HepG2 (cell line): ENCODE results near the gene PDE4D.

Experiments used
- ARNT ChIP-seq: fragments of 450-650 bp; IDR thresholded peaks from 2 replicates; pipeline ENCODE4 v1.6.1; 2017
- EHMT2 ChIP-seq: fragments of 200-600 bp; sonication (generic); IDR thresholded peaks from 2 replicates; pipeline ENCODE4 v1.7.0; 2017; ENCODE audit warnings: antibody characterized with exemption, low read depth, low read length, borderline replicate concordance
- EP300 ChIP-seq, 3 experiments: sonication (generic) in 1 of 3; formaldehyde crosslinking in 1 of 3; IDR thresholded peaks; 2 replicates each; pipeline versions ENCODE4 v1.5.1 to v1.6.1; 2011 to 2020; ENCODE audit warnings: low read depth in 2 of 3, low read length in 2 of 3, borderline replicate concordance in 1 of 3, improper control_type of control experiment in 1 of 3, mild to moderate bottlenecking in 1 of 3, missing genetic modification reagents in 1 of 3, moderate library complexity in 1 of 3
- FOXJ3 ChIP-seq: sonication (generic); formaldehyde crosslinking; IDR thresholded peaks from 2 replicates; pipeline ENCODE4 v1.4.0; 2020; ENCODE audit warnings: missing genetic modification reagents, mild to moderate bottlenecking, borderline replicate concordance
- FOXP1 ChIP-seq, 2 experiments: fragments of 450-650 bp in 1 of 2; IDR thresholded peaks; 2 replicates each; pipeline ENCODE4 v1.6.1; 2017 to 2018; ENCODE audit warnings: antibody characterized with exemption in 1 of 2
- HMGA1 ChIP-seq: sonication (generic); formaldehyde crosslinking; conservative IDR thresholded peaks from 2 replicates; pipeline ENCODE4 v1.4.0; 2020; ENCODE audit warnings: missing genetic modification reagents
- JUNB ChIP-seq: sonication (generic); formaldehyde crosslinking; IDR thresholded peaks from 2 replicates; pipeline ENCODE4 v1.8.0; 2022; ENCODE audit warnings: missing genetic modification reagents, mild to moderate bottlenecking, borderline replicate concordance
- POGK ChIP-seq: sonication (generic); formaldehyde crosslinking; conservative IDR thresholded peaks from 2 replicates; pipeline ENCODE4 v1.8.0; 2022; ENCODE audit warnings: mild to moderate bottlenecking, moderate library complexity, missing genetic modification reagents
- ZNF10 ChIP-seq: sonication (generic); formaldehyde crosslinking; IDR thresholded peaks from 2 replicates; pipeline ENCODE4 v1.4.0; 2020; ENCODE audit warnings: mild to moderate bottlenecking, low read depth, missing genetic modification reagents, borderline replicate concordance
- ZNF768 ChIP-seq: sonication (generic); formaldehyde crosslinking; IDR thresholded peaks from 2 replicates; pipeline ENCODE4 v1.4.0; 2020; ENCODE audit warnings: missing genetic modification reagents

- TF ChIP-seq ZNF10 (CRISPR knock-in tag) (no peak), JUNB (CRISPR knock-in tag) (no peak), FOXJ3 (no peak), FOXP1 (IDR thresholded peaks at IDR 0.05) (no peak), FOXP1 (CRISPR knock-in tag; IDR thresholded peaks at IDR 0.05) (no peak), ZNF768 (CRISPR knock-in tag) (no peak), EHMT2 (no peak), EP300 (IDR thresholded peaks at IDR 0.05; ENCODE audit: low read depth in 2 of 2, low read length in 2 of 2) (no peak), EP300 (CRISPR knock-in tag; IDR thresholded peaks at IDR 0.05; ENCODE audit: borderline replicate concordance) (no peak), ARNT (no peak), HMGA1 (CRISPR knock-in tag) (no peak), POGK (CRISPR knock-in tag) (no peak)
These were observed 924.3 kb downstream of the PDE4D start for GRCh38 chr5:58969253-58969652.
